SK-N-SH (cell line): ENCODE data around the gene DPH6. TPM values are rescaled to one million over a fixed set of nuclear protein-coding genes. Genes with fewer than 3 reads are reported as not detected.
A peak's percentile ranks its signal among the peaks of the same experiment; 100 is the strongest.

ENCODE experiments used
- CTCF ChIA-PET: fragments of 300-600, 350-600 bp; formaldehyde crosslinking; extraction: SDS; loops from one replicate; lab custom pipeline; 2021; lab: Yijun Ruan, JAX
- POLR2A ChIA-PET: fragments of 350-600 bp; sonication (Branson Sonifier 250); formaldehyde crosslinking; extraction: SDS; loops from one replicate; lab custom pipeline; 2020; ENCODE audit warnings: antibody characterized with exemption, inconsistent platforms; lab: Yijun Ruan, JAX
- DNase-seq: peaks from one replicate; pipeline ENCODE4 v3.0.0; 2012
- H2AFZ ChIP-seq: fragments of 200-600 bp; sonication (generic); 2 replicates; pipeline ENCODE4 v1.8.1; 2016; ENCODE audit warnings: antibody characterized with exemption, mild to moderate bottlenecking, low read depth
- H3F3A ChIP-seq: fragments of 200-600 bp; sonication (generic); replicated peaks from 2 replicates; pipeline ENCODE3; 2016; ENCODE audit warnings: antibody characterized with exemption, mild to moderate bottlenecking; ENCODE audit not compliant: insufficient read depth
- H3K27ac ChIP-seq, 2 experiments: fragments of 200-500 bp in 1 of 2; fragments of 200-600 bp in 1 of 2; sonication (Bioruptor generic) in 1 of 2; sonication (generic), shearing (Covaris generic) in 1 of 2; 2 replicates each; pipeline versions ENCODE4 v1.5.1 to v1.6.1; 2014 to 2016; ENCODE audit warnings: low read depth in 2 of 2, inconsistent platforms in 1 of 2, low read length in 1 of 2, mild to moderate bottlenecking in 1 of 2, mixed read lengths in 1 of 2
- H3K27me3 ChIP-seq: fragments of 200-600 bp; sonication (generic), shearing (Covaris generic); 2 replicates; pipeline ENCODE4 v1.6.1; 2016; ENCODE audit warnings: mixed run types; ENCODE audit not compliant: insufficient read depth
- H3K36me3 ChIP-seq, 2 experiments: fragments of 200-500 bp in 1 of 2; fragments of 200-600 bp in 1 of 2; sonication (Bioruptor generic) in 1 of 2; sonication (generic) in 1 of 2; replicated peaks in 1 of 2; 2 replicates each; pipeline versions ENCODE3 to v1.5.1; 2014 to 2016; ENCODE audit warnings: low read length in 1 of 2, mild to moderate bottlenecking in 1 of 2; ENCODE audit not compliant: insufficient read depth in 2 of 2, control insufficient read depth in 1 of 2
- H3K4me1 ChIP-seq, 2 experiments: fragments of 200-500 bp in 1 of 2; fragments of 200-600 bp in 1 of 2; sonication (Bioruptor generic) in 1 of 2; sonication (generic), shearing (Covaris generic) in 1 of 2; 2 replicates each; pipeline versions ENCODE4 v1.5.1 to v1.6.1; 2014 to 2016; ENCODE audit warnings: low read depth in 1 of 2, low read length in 1 of 2, mixed run types in 1 of 2; ENCODE audit not compliant: insufficient read depth in 2 of 2, control insufficient read depth in 1 of 2
- H3K4me2 ChIP-seq: fragments of 200-600 bp; sonication (generic), shearing (Covaris generic); 2 replicates; pipeline ENCODE4 v1.6.1; 2017; ENCODE audit warnings: mixed run types
- H3K4me3 ChIP-seq, 2 experiments: fragments of 200-500 bp in 1 of 2; fragments of 200-600 bp in 1 of 2; sonication (Bioruptor generic) in 1 of 2; sonication (generic), shearing (Covaris generic) in 1 of 2; 2 replicates each; pipeline versions ENCODE4 v1.5.1 to v1.8.1; 2014 to 2016; ENCODE audit warnings: low read depth in 2 of 2, inconsistent platforms in 1 of 2, low read length in 1 of 2, mild to moderate bottlenecking in 1 of 2, mixed read lengths in 1 of 2, moderate library complexity in 1 of 2
- H3K79me2 ChIP-seq: fragments of 200-600 bp; sonication (generic); 2 replicates; pipeline ENCODE4 v1.8.1; 2017; ENCODE audit warnings: mild to moderate bottlenecking; ENCODE audit not compliant: insufficient read depth
- H3K9ac ChIP-seq: fragments of 200-600 bp; sonication (generic); 2 replicates; pipeline ENCODE4 v1.6.1; 2017; ENCODE audit warnings: mixed run types
- H3K9me2 ChIP-seq: fragments of 200-600 bp; sonication (generic); 2 replicates; pipeline ENCODE4 v1.6.1; 2017; ENCODE audit warnings: mixed run types
- H3K9me3 ChIP-seq: fragments of 200-600 bp; sonication (generic); 2 replicates; pipeline ENCODE4 v1.6.1; 2017; ENCODE audit warnings: mixed run types, mild to moderate bottlenecking, moderate library complexity
- H4K20me1 ChIP-seq: fragments of 200-600 bp; sonication (generic); 2 replicates; pipeline ENCODE4 v1.6.1; 2017; ENCODE audit warnings: mild to moderate bottlenecking, mixed run types; ENCODE audit not compliant: insufficient read depth
- ELF1 ChIP-seq: IDR thresholded peaks from 2 replicates; pipeline ENCODE4 v1.4.0; 2012
- FOSL2 ChIP-seq: IDR thresholded peaks from 2 replicates; pipeline ENCODE4 v1.4.0; 2012; ENCODE audit warnings: low read depth, mild to moderate bottlenecking, moderate library complexity, borderline replicate concordance
- GATA2 ChIP-seq: sonication (generic); formaldehyde crosslinking; IDR thresholded peaks from 2 replicates; pipeline ENCODE4 v1.5.0; 2020; ENCODE audit warnings: mild to moderate bottlenecking, missing genetic modification reagents
- JUND ChIP-seq: IDR thresholded peaks from 2 replicates; pipeline ENCODE4 v1.4.0; 2012
- MEF2A ChIP-seq: IDR thresholded peaks from 2 replicates; pipeline ENCODE4 v1.4.0; 2012; ENCODE audit warnings: low read depth, borderline replicate concordance
- MXI1 ChIP-seq: IDR thresholded peaks from 2 replicates; pipeline ENCODE4 v1.6.1; 2012; ENCODE audit warnings: mild to moderate bottlenecking, low read depth, low read length, improper control_type of control experiment
- POLR2AphosphoS5 ChIP-seq: IDR thresholded peaks from 2 replicates; pipeline ENCODE4 v1.6.1; 2012; ENCODE audit warnings: low read depth, low read length
- RXRA ChIP-seq: IDR thresholded peaks from 2 replicates; pipeline ENCODE4 v1.4.0; 2012; ENCODE audit warnings: low read depth, mild to moderate bottlenecking, borderline replicate concordance
- SIN3A ChIP-seq: IDR thresholded peaks from 2 replicates; pipeline ENCODE4 v1.6.1; 2012; ENCODE audit warnings: low read depth, mild to moderate bottlenecking, low read length, moderate library complexity, borderline replicate concordance
- SMC3 ChIP-seq: IDR thresholded peaks from 2 replicates; pipeline ENCODE4 v1.6.1; 2012; ENCODE audit warnings: low read depth, low read length, improper control_type of control experiment
- TAF1 ChIP-seq: IDR thresholded peaks from 2 replicates; pipeline ENCODE4 v1.6.1; 2012; ENCODE audit warnings: low read depth, mild to moderate bottlenecking, low read length, moderate library complexity, borderline replicate concordance
- TCF12 ChIP-seq: IDR thresholded peaks from 2 replicates; pipeline ENCODE4 v1.4.0; 2012
- YY1 ChIP-seq: IDR thresholded peaks from 2 replicates; pipeline ENCODE4 v1.4.0; 2012; ENCODE audit warnings: low read depth, mild to moderate bottlenecking
- WGBS: methylation state at CpG from one replicate; pipeline ENCODE4 v1.1.6; 2017; ENCODE audit warnings: low lambda C conversion rate; 5-methylcytosine and 5-hydroxymethylcytosine counted together
- polyA plus RNA-seq, 3 experiments: library from polyadenylated mRNA; depleted of rRNA; stranded (reverse); fragments of >200 nt; gene quantifications; 2 replicates each; pipeline ENCODE4 v1.2.3, GENCODE V29; 2012
- TF ChIP-seq, protein P1 (sequence below): fragments of 150-350 bp; IDR thresholded peaks from 2 replicates; pipeline ENCODE4 v1.6.1; 2016; ENCODE audit warnings: mild to moderate bottlenecking, low read depth, low read length
- TF ChIP-seq, protein P2 (sequence below): IDR thresholded peaks from 2 replicates; pipeline ENCODE4 v1.4.0; 2012; ENCODE audit warnings: low read depth
- TF ChIP-seq, protein P3 (sequence below): IDR thresholded peaks from 2 replicates; pipeline ENCODE4 v1.6.1; 2012; ENCODE audit warnings: mild to moderate bottlenecking, low read depth, low read length, moderate library complexity

The DPH6 gene
- polyA plus RNA-seq, 1 of the 3 experiments (the other 2 are of a cell fraction), result 15.7 TPM

DNA sequence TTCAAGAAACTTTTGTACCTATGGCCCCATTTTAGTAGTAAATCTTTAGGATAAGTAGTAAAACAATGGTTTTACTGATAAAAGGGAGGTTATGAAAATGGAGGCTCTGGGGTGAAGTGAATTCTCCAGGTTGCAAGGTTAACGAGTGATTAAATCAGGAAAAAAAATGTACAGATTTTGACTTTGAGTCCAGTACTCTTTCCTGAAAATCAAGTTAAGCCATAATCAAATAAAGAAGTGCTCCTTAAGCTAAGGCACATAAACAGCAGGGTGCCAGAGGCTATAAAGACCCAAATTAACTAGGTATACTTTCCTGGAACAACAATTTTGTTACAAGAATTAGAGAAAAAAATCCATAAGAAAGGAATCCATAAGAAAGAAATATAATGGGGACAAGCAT lies 114.7 kb downstream of the DPH6 start:
- no peaks in the 10 kb centered on the region for H3K36me3 ChIP-seq
- H3K4me3 ChIP-seq, result no peak overlapping the region
- no peak for DNase-seq
- H3K4me1 ChIP-seq, result peaks cover 0 to 7% of the 10 kb centered on the region in 2 experiments; a peak in 1 of 4 replicates
- no peak overlapping the region for H3K4me2 ChIP-seq
- H3K9me2 ChIP-seq, result no peaks in the 10 kb centered on the region; the same call in 1 of the 2 replicates
- H3F3A ChIP-seq, result no peaks in the 10 kb centered on the region
- H4K20me1 ChIP-seq, result no peaks in the 10 kb centered on the region
- ChIA-PET CTCF (interaction anchor here (0.9 to 10.3 kb wide), 3 partner anchors 13 to 353 kb away, joined by 3 to 102 read pairs (median 7); no protein-coding TSS in a partner anchor), POLR2A (no interaction called here)
- 97% methylated on average over 1 of the region's 1 CpG for WGBS
- no peaks in the 10 kb centered on the region for H3K27me3 ChIP-seq
- H3K27ac ChIP-seq, result peak overlapping the region in 1 of 2 experiments; percentile 40; a peak in 1 of 4 replicates
- H3K9ac ChIP-seq, result no peak overlapping the region
- H2AFZ ChIP-seq, result no peak overlapping the region
- no peaks in the 10 kb centered on the region for H3K79me2 ChIP-seq
- TF ChIP-seq TAF1, result no peak
- no peak for TF ChIP-seq SMC3
- no peak for TF ChIP-seq POLR2AphosphoS5
- no peak for TF ChIP-seq GATA2 (CRISPR knock-in tag)
- TF ChIP-seq MXI1, result no peak
- no peak for TF ChIP-seq RXRA
- TF ChIP-seq, protein P1, sequence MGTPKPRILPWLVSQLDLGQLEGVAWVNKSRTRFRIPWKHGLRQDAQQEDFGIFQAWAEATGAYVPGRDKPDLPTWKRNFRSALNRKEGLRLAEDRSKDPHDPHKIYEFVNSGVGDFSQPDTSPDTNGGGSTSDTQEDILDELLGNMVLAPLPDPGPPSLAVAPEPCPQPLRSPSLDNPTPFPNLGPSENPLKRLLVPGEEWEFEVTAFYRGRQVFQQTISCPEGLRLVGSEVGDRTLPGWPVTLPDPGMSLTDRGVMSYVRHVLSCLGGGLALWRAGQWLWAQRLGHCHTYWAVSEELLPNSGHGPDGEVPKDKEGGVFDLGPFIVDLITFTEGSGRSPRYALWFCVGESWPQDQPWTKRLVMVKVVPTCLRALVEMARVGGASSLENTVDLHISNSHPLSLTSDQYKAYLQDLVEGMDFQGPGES, result no peak
- TF ChIP-seq, protein P2, sequence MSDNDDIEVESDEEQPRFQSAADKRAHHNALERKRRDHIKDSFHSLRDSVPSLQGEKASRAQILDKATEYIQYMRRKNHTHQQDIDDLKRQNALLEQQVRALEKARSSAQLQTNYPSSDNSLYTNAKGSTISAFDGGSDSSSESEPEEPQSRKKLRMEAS, result no peak
- TF ChIP-seq JUND, result no peak
- no peak for TF ChIP-seq FOSL2
- TF ChIP-seq MEF2A, result no peak
- TF ChIP-seq TCF12, result no peak
- TF ChIP-seq YY1, result no peak
- TF ChIP-seq ELF1, result no peak
- no peak for TF ChIP-seq SIN3A
- TF ChIP-seq, protein P3, sequence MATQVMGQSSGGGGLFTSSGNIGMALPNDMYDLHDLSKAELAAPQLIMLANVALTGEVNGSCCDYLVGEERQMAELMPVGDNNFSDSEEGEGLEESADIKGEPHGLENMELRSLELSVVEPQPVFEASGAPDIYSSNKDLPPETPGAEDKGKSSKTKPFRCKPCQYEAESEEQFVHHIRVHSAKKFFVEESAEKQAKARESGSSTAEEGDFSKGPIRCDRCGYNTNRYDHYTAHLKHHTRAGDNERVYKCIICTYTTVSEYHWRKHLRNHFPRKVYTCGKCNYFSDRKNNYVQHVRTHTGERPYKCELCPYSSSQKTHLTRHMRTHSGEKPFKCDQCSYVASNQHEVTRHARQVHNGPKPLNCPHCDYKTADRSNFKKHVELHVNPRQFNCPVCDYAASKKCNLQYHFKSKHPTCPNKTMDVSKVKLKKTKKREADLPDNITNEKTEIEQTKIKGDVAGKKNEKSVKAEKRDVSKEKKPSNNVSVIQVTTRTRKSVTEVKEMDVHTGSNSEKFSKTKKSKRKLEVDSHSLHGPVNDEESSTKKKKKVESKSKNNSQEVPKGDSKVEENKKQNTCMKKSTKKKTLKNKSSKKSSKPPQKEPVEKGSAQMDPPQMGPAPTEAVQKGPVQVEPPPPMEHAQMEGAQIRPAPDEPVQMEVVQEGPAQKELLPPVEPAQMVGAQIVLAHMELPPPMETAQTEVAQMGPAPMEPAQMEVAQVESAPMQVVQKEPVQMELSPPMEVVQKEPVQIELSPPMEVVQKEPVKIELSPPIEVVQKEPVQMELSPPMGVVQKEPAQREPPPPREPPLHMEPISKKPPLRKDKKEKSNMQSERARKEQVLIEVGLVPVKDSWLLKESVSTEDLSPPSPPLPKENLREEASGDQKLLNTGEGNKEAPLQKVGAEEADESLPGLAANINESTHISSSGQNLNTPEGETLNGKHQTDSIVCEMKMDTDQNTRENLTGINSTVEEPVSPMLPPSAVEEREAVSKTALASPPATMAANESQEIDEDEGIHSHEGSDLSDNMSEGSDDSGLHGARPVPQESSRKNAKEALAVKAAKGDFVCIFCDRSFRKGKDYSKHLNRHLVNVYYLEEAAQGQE, result no peak
- TF ChIP-seq, all 33 proteins: peak for 0
- H3K9me3 ChIP-seq, result no peaks in the 10 kb centered on the region
